ENCODE measurements around the gene BRMS1.

DNA sequence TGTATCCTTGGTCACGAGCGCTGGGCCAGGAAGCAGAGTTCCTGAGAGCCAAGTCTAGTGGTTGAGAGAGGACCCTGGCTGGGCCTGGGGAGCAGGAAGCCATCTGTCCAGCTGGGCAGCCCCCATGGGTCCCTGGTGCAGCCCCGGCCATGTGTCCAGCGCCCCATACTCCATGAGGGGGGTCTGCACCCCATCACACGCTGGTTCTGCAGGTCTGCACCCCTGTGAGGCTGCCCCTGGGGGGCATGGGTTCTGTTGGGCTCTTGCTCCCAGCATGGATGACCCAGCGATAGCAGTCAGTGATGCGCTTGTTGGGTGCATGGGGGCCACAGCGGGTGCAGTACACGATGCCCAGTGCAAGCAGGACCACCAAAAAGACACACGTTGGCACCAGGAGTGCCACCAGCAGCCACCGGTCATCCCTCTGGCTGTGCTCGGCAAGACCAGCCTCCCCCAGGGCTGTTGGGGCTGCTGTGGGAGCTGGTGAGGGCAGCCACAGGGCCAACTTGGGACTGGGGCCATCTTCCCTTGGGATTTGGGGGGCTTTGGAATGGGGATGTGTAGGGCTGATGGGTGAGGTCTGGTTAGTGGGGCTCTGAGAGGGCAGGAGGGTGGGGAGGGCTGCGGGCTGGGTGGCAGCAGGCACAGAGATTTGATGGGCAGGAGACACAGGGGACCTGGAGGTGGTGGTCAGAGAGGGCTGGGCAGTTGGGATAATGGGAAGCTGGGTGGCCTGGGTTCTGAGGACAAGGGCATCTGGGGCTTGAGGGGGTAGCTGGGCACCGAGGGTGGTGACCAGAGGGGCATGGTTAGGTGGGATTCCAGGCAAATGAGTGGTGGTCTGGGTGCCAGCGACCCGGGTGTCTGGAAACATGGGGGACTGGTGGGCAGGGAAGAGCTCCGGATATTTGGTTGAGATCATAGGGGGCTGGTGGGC, 30.1 kb downstream of the BRMS1 start:
- TF ChIP-seq POLR2AphosphoS5 (IDR thresholded peaks at IDR 0.05; ENCODE audit: borderline replicate concordance, low read depth, low read length) (no peak; the same call in 1 of the 2 replicates), EZH2 (IDR thresholded peaks at IDR 0.05) (no peak)

Data from SK-N-MC (cell line).